Cerebellar cortex (tissue), 1 donor: ENCODE results near the gene HDHD3.
"Not testable (repeated sequence)": the region's sequence is repeated elsewhere in the genome, so short reads cannot be mapped to it uniquely, and the experiment has no call there.

Source experiments
- DNase-seq: peaks from one replicate; pipeline ENCODE4 v3.0.0-alpha.2; 2015; ENCODE audit warnings: low spot score

The HDHD3 gene

GRCh38 chr9:113389451-113389850 is 12.7 kb upstream of the HDHD3 start:
- no peak for DNase-seq

DNA sequence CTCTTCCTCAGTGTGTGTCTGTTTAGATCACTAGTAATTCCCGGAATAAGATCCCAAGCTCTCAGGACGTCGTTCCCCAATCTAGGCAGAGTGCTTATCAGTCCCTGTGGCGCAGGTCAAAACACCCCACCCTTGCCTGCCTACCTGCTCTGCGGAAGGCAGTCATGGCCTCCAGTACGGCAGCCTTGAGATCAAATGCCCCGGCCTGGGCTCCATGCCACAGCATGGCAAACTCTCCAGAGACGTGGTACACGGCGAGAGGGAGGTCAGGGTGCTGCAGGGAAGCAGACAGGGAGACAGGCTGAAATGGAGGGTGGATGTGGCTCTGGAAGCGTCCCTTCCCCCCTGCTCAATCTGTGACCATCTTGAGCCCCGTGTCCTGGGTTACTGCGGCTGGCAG is 12.0 kb upstream of the HDHD3 start:
- no peak for DNase-seq

GRCh38 chr9:113387560-113388230 is 10.9 kb upstream of the HDHD3 start:
- DNase-seq: no peak

- DNase-seq: no peak
Measured at GRCh38 chr9:113386571-113387393, 10.0 kb upstream of the HDHD3 start.

DNA sequence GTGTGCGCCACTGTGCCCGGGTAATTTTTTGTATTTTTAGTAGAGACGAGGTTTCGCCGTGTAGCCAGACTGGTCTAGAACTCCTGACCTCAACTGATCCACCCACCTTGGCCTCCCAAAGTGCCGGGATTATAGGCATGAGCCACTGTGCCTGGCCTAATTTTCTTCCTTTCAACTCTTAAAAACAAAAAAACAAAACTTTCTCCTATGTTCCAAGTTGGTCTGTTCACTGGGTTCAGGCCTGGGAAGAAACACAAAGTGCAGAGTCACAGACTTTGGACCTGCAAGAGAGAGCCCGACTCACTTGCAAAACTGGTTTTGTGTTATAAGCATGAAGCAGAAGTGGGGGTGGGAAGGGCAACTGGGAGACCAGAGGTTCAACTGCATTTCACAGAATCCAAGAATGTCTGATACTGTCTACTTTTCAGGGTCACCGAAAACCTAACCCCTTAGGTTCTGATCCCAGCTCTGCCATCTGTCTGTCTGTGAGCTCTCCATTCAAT is 5.2 kb upstream of the HDHD3 start:
- DNase-seq: no peak

GRCh38 chr9:113381441-113381840 is 4.7 kb upstream of the HDHD3 start:
- not testable (repeated sequence) for DNase-seq

GRCh38 chr9:113380869-113381378 is 4.1 kb upstream of the HDHD3 start:
- DNase-seq: no peak

GRCh38 chr9:113379829-113380210 is 3.0 kb upstream of the HDHD3 start:
- DNase-seq: not testable (repeated sequence)

GRCh38 chr9:113379094-113379828 is 2.5 kb upstream of the HDHD3 start:
- not testable (repeated sequence) for DNase-seq

- no peak for DNase-seq
Measured at GRCh38 chr9:113375057-113376023, 1.4 kb downstream of the HDHD3 start.

- DNase-seq: no peak
Measured at GRCh38 chr9:113373676-113374392, 3.0 kb downstream of the HDHD3 start.

DNA sequence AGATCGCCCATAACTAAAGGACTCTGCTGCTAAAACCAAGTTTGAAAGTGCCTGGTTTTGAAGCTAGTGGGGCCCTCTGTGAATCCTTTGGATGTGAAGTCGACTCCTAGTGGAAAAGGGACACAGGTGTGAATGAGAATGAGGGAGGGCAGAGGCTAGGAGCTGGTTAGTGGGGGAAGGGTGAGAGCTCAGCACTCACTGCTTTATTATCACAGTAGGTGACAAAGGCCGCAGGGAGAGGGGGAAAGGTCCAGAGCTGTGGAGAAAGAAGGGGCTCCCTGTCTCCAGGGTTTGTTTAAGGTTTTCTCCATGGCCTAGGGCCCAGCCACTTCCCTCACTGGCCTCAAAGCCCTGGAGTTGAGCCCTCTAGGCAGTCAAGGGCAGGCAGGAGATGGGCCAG is 3.5 kb downstream of the HDHD3 start:
- DNase-seq: no peak

DNA sequence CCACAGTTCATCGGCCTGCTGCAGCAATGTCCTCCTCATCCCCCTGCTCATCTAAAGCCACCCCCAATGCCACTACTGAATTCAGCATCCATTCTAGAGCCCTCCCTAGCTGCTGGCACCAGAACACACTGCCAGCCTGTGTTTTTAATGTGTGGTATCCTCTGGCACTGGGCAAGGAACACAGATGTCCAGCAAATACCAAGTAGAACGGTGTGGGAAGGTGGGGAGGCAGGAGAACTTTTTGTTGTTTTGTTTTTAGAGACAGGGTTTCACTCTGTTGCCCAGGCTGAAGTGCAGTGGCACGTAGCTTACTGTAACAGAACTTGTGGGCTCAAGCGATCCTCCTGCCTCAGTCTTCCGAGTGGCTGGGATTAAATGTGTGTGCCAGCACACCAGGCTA is 4.7 kb downstream of the HDHD3 start:
- DNase-seq: no peak

DNA sequence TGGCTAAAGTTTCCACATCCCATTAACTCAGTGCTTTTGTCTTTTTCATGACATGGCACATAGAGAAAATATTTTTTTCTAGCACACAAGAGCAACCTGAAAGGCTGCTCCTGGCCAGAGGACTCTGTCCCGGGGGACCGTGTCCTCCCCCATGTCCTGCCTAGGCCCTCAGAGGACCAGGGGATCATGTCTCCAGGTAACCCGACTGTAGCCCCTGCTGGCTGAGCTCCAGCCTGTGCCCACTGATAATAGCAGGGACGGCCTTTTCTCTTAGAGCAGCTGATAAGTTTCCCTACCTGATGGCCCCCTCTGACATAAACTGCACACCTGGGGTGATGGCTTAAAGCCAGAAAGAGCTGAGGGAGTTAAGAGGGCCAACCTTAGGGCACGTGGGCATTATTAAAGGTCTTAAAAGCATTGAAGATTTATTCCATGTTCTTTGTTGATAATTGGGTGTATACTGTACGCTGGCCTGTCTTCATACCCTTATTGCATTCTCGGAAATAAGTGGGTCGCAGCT is 5.9 kb downstream of the HDHD3 start:
- DNase-seq: no peak

- DNase-seq: no peak
Measured at GRCh38 chr9:113369855-113370140, 7.0 kb downstream of the HDHD3 start.

DNA sequence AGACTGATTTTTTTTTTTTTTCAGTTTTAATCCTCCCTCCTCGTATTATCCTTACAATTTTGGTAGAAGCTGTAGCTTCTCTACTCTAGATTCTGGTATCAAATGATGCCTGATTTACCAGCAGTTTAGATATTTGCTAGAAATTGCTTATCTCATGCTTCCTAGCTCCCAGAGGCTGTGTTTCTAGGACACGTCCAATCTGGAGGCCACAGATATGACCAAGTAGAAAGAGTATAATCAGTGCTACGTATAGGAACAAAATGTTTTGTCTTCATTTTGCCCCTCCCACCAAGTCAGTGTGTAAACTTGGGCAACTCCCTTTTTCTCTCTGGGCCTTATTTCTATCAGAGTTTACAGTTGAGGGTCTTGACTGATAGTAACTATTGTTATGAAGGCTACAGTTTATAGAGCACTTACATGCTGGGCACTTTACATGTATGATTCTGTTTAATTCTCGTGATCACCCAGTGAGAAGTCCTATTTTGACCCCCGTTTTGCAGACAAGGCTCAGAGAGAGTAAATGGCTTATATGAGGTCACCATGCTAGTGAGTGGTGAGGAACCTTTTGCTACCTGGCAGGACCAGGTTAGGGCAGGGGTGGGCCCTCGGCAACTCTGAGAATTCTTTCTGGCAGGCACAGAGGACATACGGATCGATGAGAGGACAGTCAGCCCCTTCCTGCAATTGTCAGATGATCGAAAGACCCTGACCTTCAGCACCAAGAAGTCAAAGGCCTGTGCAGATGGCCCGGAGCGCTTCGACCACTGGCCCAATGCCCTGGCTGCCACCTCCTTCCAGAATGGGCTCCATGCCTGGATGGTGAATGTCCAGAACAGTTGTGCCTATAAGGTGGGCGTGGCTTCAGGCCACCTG is 7.6 kb downstream of the HDHD3 start:
- DNase-seq: no peak

DNA sequence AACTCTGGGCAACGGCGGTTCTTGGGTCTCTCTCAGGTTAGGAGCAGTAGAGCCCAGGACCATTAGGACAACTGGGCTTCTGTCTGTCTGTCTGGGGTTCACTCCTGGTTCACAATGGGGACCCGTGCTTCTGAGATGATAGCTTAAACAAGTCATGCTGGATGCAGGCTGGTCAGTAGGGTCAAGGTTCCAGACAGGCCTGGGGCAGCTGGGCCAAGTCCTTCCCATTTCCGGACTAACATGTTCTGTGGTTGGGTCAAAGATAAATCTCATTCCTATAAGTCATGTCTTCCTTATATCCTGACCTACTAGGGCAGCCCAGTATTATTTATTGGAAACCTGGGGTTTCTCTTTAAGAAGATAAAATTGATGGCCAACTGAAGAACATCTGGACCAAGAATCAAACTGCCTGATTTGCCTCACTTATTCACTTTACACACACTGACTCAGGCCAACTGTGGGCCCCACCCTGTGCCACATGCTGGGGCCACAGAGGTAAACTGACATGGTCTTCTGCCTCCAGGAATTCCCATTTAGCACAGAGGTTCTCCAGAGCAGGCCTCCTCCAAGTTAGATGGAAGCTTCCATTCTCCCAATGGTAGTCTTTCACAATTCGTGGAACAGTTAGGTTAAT is 8.3 kb downstream of the HDHD3 start:
- no peak for DNase-seq

DNA sequence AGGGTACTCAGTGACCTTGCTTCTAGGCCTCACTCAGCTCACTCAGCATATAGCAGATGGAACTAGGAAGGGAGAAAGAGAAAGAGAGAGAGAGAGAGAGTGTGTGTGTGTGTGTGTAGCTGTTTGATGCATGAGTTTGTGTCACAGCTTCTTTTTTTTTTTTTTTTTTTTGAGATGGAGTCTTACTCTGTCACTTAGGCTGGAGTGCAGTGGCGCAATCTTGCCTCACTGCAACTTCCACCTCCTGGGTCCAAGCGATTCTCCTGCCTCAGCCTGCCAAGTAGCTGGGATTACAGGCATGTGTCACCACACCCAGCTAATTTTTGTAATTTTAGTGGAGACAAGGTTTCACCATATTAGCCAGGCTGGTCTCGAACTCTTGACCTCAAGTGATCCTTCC is 11.1 kb downstream of the HDHD3 start:
- DNase-seq: not testable (repeated sequence)

DNA sequence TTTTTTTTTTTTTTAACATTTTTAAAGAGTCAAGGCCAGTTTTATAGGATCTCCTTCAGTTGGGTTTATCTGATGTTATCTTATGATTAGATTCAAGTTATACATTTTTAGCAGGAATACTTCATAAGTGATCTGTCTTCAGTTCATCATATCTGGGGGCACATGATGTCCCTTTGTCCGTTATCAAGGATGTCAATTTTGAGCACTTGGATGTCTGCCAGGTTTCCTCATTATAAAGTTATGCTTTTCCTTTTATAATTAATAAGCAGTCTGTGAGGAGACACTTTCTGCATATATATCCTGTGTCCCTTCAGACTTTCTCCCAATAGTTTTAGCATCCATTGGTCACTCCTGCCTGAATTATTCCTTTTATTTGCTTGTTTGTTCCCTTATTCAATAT is 11.8 kb downstream of the HDHD3 start:
- DNase-seq: no peak
